Mammary epithelial cell (primary cell): ENCODE data around the gene TRIM37.

Source experiments
- CTCF ChIP-seq, 2 donors: IDR thresholded peaks in 1 of 2; conservative IDR thresholded peaks in 1 of 2; 2 replicates each; pipeline ENCODE4 v1.5.1; 2011 to 2012; ENCODE audit warnings: inconsistent platforms in 2 of 2, low read length in 2 of 2, mild to moderate bottlenecking in 2 of 2, control low read depth in 1 of 2, low read depth in 1 of 2; ENCODE audit not compliant: insufficient read depth in 1 of 2; ENCODE audit errors: extremely low read depth in 1 of 2
- EZH2 ChIP-seq: IDR thresholded peaks from 2 replicates; pipeline ENCODE4 v1.6.1; 2012; ENCODE audit warnings: low read length, inconsistent platforms, borderline replicate concordance

- TF ChIP-seq CTCF (conservative IDR thresholded peaks at IDR 0.05 in 1 of 2, IDR thresholded peaks at IDR 0.05 in 1 of 2; ENCODE audit: extremely low read depth in 1 of 2, insufficient read depth in 1 of 2, low read depth in 1 of 2, low read length in 2 of 2): no peak
- TF ChIP-seq EZH2: no peak
Observed at GRCh38 chr17:59151006-59151405, 44.3 kb upstream of the TRIM37 start.
